HG03575 (cell line): Measurements from ENCODE around the gene NCAM1.
"Not testable (repeated sequence)": the region's sequence is repeated elsewhere in the genome, so short reads cannot be mapped to it uniquely, and the experiment has no call there.

Experiments used
- ATAC-seq: cut with Tn5 transposase; IDR thresholded peaks from one replicate; pipeline ENCODE4 v1.9.1; 2021; ENCODE audit not compliant: unreplicated experiment, insufficient number of reproducible peaks, low FRiP score; ENCODE audit errors: extremely low read depth

NCAM1 gene

DNA sequence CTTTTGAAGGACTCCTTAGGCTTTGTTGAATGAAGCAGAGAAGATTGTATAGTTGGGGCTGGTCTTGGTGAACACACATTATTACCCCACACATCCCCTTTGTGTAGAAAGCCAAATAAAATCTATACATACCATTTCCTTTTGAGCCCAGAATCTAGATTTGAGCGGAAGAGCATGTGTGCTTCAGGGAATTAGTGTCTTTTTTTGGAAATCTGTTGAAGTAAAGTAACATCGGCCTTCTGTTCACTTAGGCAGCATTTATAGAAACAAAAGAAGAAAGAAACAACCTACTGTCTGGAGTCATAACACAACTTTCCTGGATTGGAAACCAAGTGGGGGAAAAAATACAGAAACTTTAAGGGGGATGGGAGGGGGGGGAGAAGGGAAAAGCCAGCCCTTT is 315.2 kb downstream of the NCAM1 start:
- ATAC-seq: no peak

DNA sequence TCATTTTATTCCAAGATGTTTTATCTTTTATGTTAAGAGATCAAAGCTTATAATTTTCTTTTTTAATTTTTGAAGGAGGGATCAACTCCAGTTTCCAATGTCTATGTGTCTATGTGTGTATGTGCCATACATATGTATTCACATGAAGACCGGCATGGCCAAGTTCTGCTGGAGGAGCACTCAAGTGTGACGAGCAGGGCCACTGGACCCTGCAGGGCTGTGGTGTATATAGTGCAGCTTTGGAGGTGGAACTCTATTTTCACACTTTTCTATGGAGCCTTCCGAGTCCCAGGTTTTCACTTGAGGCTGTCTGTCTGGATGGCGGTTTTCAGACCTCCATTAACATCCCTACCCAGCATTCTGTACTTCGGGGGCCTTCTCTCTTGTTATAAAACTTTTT is 316.7 kb downstream of the NCAM1 start:
- ATAC-seq: no peak

GRCh38 chr11:113278481-113278880 is 317.3 kb downstream of the NCAM1 start:
- no peak for ATAC-seq

DNA sequence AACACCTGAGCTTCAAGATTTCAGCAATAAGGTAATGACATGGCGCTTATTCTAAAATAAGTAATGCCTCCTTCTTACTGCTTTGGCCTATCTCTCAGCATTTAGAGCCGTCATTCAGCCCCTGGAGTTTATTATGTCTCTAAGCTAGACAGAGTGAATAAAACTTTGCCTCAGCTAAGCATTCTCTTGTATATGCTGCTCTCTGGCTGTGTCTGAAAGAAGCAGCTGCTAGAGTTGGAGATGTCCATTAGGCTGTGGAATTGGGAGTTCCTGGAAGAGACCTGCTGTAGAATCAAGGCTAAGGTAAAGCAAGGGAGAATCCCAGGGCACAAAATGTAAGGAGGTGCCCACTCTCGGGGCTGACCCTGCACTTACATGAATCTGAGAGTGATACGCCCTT is 317.7 kb downstream of the NCAM1 start:
- no peak for ATAC-seq

DNA sequence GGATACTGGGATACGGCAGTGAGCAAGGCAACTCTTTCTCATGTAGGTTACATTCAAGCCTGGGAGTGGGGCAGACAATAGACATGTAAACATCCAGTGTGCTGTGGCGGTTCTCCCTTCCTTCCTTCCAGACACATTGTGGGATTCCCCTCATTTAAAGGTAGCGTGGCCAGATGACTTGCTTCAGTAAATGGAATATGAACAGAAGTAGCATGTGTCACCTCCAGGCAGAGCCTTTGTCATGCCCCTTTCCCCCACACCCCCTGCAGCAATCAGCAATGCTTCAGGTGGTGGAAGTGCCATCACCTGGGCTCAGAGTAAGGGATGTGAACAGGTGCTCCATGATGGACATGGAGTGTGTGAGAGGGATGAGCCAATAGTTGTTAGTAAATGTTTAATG is 318.4 kb downstream of the NCAM1 start:
- ATAC-seq: no peak

DNA sequence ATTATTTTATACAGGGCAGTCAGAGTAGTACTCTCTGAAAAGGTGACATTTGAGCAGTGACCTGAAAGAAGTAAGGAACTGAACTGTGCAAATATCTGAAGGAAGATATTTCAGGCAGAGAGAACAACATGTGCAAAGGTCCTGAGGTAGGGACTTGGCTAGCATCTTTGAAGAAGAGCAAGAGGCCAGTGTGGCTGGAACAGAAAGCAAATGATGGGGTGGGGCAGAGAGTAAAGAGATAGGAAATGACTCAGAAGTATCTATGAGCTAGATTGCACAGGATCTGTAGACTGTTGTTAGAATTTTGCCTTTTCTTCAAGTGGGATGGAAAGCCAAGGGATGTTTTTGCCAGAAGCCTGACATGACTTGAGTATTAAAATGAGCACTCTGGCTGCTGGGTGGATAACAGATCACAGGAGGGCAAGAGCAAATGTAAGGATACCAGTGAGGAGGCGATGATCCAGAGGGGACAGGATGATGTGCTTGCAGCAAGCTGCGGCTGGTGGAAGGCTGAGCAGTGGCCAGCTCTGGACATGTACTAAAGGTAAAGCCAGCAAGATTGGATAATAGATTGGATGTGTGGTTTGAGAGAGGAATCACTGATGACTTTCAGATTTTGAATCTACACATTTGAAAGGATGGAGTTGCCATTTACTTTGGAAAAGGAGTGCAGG is 320.0 kb downstream of the NCAM1 start:
- ATAC-seq: no peak

GRCh38 chr11:113282898-113283437 is 321.7 kb downstream of the NCAM1 start:
- no peak for ATAC-seq

DNA sequence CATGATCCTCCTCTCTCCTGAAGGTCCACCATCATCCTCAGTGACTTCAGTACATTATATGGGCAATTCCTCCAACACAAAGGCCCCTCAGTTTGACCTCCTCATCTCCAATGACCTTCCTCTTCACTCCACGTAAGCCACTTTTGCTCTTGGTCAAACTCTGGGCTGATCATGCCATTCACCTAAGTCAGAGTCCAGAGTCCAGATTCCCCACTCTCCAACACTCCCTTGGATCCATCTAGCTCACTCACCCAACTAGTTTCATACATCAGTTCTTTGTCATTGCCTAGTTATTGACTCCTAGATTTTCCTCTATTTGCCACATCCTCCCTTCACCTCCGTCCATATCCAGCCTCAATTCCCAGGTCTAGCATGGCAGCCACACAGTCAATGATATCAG is 322.7 kb downstream of the NCAM1 start:
- ATAC-seq: no peak

DNA sequence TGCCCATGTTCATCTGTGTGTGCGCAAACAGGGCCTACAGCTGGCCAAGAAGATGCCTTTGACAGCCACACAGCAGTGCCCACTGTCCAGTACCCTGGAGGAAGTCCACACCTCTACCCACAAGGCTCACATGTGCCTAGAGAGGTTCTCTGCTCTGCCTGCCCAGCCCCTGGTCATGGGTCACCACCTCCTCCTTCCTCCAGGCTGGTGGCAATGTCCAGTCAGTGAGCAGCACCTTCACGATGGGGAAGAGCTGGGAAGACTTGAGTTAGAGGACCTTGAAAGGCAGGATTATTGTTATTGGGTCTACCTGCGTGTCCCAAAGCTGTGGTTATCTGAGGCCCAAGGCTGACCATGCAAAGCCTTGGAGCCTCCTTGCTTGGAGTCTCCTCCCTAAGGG is 324.8 kb downstream of the NCAM1 start:
- no peak for ATAC-seq

- ATAC-seq: no peak
Observed at GRCh38 chr11:113286509-113287497, 325.6 kb downstream of the NCAM1 start.

DNA sequence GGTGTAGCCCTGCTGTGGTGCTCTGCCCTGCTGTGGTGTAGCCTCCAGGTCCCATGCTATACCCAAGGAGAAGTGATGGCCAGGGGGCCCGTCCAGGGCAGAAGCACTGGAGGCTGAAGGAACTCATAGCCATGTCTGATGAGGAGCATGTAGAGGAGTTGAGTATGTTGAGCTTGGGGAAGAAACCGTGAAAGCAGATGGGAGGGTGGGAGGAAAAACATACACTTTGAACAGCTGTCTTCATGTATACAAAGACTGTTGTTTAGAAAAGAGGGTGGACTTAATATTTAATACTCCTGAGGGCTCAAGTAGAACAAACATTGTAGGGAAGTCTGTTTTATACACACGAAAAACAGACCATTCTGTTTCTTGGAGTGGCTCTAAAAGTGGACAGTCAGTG is 326.6 kb downstream of the NCAM1 start:
- ATAC-seq: no peak

GRCh38 chr11:113288286-113288863 is 327.2 kb downstream of the NCAM1 start:
- no peak for ATAC-seq

GRCh38 chr11:113289431-113290187 is 328.4 kb downstream of the NCAM1 start:
- no peak for ATAC-seq

DNA sequence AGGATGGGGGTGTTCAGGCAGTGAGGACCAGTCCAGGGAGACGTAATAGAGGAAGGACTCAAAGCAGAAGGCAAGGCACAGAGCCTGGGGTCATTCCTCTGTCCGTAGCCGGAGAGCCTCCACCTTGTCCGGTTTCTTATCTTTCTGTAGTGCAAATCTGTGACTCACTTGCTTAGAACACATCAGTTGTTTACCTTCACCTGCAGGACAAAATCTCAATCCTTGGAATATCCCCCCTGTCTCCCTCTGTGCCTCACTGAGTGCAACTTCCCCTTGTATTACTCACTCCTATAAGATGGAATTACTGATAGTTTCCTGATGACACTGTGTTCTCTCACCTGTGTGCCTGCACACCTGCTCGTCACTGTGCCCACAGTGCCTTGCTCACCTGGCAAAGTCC is 332.7 kb downstream of the NCAM1 start:
- no peak for ATAC-seq

GRCh38 chr11:113295993-113296392 is 334.8 kb downstream of the NCAM1 start:
- no peak for ATAC-seq

DNA sequence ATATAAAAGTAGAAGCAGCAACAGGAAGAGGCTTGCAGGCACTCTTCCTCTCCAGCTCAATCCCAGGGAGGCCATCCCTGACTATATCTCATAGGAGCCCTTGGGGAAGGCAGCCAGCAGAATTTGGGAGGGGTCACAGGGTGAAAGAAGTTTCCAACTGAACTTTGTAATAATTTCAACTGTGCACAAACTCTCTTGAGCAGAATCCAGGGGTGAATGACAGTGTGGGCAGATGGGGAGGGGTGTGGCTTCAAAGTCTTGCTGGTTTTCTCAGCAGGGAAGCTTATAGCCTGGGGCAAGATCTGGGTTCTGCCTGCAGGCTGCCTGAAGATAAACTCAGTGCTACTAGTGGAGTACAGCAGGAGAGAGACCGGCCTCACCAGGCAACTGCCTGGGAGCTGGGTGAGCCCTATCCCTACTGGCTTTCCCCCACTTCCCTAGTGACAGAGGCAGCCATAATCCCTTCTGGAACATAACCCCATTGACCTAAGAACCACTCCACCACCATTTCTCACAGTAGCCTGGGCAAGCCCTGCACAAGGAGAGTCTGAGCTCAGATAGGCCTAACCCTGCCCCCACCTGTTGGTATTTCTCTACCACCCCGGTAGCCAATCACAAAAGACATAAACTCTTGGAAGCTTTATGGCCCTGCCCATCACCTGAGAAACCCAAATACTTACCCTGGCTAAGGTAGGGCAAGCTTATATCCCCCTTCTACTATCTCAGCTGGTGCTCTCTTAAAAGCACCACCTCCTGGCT is 335.4 kb downstream of the NCAM1 start:
- ATAC-seq: no peak

DNA sequence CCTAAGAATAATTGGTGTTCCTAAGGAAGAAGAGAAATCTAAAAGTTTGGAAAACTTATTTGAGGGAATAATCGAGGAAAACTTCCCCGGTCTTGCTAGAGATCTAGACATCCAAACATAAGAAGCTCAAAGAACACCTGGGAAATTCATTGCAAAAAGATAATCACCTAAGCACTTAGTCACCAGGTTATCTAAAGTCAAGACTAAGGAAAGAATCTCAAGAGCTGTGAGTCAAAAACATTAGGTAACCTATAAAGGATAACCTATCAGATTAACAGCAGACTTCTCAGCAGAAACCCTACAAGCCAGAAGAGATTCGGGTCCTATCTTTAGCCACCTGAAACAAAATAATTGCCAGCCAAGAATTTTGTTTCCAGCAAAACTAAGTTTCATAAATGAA is 337.3 kb downstream of the NCAM1 start:
- ATAC-seq: not testable (repeated sequence)

DNA sequence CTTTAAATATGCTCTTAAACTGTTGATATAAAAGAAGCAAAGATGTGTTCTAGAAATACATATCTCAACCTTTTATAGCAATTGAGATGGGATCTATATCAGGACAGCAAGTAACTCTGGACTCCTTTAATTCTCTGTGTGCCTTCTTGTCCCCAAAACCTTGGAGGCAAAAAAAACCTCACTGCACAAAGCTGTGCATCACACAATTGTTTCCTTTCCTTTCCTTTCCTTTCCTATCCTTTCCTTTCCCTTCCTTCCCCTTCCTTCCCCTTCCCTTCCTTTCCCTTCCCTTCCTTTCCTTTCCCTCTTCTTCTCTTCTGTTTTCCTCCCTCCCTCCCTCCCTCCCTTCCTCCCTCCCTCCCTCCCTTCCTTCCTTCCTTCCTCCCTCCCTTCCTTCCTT is 343.7 kb downstream of the NCAM1 start:
- no peak for ATAC-seq
